Measurements from ENCODE around the gene ISG15.

ISG15 gene

DNA sequence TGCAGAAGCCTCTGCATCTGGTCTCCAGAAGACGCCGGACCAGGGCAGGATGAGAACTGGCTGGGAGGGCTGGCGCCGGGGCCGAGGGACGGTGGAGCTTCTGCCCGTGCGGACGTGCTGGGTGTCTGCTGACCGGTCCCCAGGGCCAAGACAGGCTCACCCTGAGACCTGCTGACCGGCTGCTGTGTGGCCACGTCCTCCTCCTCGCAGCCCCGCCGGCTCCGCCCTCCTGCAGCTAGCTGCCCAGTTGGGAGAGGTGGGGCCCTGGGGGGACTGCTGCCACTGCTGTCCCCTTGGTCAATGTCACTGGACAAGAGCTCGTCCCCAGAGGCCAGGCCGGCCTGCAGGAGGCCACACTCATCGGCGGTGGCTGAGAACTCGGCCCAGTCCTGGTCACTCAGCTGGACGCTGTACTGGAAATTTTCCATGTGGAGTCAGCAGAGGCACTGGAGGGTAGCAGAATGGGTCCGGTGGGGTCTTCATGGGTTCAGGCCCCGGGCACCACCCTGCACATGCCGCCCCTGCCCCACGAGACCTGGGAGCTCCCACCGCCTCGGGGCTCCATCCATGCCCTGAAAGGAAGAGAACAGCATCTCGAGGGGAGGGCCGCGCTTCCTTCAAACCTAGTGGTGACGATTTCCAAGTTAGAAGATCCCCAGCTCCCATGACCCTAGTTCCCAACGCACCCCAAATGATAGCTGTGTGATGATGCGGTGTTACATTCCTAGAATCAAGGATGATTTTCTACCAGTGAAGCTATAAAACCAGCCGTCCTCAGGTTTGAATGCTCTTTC lies 32.5 kb upstream of the ISG15 start:
- TF ChIP-seq, protein P1, sequence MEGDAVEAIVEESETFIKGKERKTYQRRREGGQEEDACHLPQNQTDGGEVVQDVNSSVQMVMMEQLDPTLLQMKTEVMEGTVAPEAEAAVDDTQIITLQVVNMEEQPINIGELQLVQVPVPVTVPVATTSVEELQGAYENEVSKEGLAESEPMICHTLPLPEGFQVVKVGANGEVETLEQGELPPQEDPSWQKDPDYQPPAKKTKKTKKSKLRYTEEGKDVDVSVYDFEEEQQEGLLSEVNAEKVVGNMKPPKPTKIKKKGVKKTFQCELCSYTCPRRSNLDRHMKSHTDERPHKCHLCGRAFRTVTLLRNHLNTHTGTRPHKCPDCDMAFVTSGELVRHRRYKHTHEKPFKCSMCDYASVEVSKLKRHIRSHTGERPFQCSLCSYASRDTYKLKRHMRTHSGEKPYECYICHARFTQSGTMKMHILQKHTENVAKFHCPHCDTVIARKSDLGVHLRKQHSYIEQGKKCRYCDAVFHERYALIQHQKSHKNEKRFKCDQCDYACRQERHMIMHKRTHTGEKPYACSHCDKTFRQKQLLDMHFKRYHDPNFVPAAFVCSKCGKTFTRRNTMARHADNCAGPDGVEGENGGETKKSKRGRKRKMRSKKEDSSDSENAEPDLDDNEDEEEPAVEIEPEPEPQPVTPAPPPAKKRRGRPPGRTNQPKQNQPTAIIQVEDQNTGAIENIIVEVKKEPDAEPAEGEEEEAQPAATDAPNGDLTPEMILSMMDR (IDR thresholded peaks at IDR 0.05; ENCODE audit: low read depth, low read length, missing control alignments): no peak
- H3K4me3 ChIP-seq (ENCODE audit: low read depth, low read length): no peak overlapping the region
- no peak for DNase-seq (ENCODE audit: low read depth)

DNA sequence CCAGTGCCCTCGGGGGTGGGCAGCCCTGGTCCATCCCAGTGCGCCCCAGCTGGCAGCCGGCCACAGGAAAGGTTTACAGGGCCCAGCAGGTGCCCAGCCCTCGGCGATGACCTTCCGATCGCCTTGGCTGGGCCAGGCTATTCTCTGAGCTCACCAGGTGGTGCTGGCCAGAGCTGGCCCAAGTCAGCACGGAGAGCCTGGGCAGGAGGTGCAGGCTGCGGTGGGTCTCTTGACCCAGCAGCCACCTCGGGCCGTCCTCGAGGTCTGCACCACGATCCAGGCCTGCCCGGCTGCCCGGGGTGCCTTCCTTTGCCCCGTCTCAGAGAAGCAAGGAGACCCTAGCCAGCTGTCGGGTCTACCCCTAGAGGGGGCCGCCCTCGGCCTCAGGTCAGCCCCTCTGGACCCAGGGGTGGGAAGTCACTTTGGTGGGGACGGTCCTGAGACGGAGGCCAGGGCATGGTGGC lies 31.8 kb upstream of the ISG15 start:
- no peak overlapping the region for H3K4me3 ChIP-seq (ENCODE audit: low read depth, low read length)
- TF ChIP-seq, protein P1 (IDR thresholded peaks at IDR 0.05; ENCODE audit: low read depth, low read length, missing control alignments): no peak
- no peak for DNase-seq (ENCODE audit: low read depth)

DNA sequence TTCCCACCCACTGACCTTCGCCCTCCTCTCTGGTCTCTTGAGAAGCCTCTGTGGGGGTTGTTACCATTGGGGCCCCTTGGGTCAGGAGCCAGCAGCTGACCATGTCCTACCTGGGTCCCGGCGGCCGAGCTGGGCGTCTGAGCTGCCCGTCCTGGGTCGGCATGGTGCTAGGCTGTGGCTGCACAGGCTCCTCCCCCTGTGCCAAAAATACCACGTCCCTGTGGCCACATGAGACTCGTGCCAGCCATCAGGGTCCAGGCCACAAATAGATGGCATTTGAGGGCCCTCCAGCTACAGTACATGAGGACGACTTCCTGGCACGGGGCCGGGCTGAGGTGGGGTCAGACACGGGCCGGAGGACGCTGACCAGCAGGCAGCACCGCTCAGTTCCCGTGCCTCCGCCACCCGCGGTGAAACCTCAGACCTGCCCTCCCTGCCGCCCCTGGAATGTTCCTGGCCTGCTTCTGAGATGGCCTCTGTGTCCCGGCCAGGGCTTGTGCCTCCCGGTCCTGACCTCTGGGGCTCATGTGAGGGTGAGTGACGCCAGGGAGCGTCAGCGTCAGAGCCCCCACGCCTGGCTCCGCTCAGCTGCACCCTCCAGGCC lies 31.2 kb upstream of the ISG15 start, which contains the start of gene PERM1:
PERM1 (minus strand) TSS at position 139 of the 604 bp plus-strand sequence. CDS start 1,064 bp downstream, outside the sequence.
- TF ChIP-seq, protein P1 (IDR thresholded peaks at IDR 0.05; ENCODE audit: low read depth, low read length, missing control alignments): no peak
- no peak for DNase-seq (ENCODE audit: low read depth)
- H3K4me3 ChIP-seq (ENCODE audit: low read depth, low read length): no peak within 1 kb of the TSS

DNA sequence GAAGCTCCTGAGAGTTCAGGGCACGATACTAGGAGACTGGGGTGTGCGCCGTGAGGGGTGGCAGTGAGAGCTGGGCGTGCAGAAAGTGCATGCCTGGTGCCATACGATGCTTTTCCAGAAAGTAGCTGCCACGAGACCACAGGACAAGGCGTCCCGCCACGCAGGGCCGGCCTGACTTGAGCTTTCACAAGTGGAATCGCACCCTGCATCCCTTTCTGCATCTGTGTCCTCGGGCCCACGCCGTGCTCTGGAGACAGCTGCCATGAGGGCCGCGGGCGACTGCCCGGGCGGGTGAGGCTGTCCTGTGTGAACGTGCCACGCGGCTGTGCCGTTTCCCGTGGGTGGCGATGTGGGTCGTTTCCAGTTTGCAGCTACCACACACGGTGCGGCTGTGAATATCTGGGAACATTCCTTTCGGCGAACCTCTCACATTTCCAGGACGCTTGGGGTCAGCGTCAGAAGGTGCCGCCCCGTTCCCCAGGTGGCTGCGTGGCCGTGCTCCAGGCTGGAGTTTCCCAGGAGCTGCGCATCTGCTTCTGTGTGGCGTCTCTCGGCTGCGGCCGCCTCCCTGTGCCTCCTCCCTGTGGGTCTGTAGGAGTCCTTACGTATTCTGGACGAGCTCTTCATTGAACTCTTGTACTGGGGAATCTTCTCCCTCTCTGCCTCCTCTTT lies 30.4 kb upstream of the ISG15 start:
- TF ChIP-seq, protein P1 (IDR thresholded peaks at IDR 0.05; ENCODE audit: low read depth, low read length, missing control alignments): no peak
- no peak overlapping the region for H3K4me3 ChIP-seq (ENCODE audit: low read depth, low read length)
- DNase-seq (ENCODE audit: low read depth): no peak

DNA sequence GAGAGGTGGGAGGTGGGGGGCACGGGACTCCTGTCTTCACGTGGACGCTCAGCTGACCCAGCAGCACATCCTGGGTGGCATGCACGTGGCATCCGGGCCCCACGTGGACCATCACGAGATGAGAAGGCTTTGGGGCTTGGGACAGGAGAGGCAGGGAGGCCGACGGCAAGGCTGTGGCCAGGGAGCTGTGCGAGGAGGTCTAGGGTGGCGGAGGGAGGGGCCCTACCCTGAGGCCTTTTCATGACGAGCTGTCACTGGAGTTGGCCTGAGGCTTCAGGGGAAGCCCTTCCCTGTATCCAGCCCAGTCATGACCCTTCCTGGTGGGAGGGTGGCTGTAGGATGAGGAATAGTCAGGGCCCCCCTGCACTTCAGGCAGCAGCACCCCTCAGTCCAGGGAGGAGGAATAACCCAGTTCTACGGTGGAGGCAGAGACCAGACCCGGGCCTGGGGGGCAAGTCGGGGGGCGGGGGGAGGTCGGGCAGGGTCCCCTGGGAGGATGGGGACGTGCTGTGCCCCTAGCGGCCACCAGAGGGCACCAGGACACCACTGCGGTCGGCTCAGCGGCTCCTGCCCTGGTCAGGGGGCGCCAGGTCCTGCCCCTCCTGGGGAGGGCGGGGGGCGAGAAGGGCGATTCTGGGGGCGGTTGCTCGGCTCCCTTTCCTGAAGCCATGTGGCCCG lies 29.4 kb upstream of the ISG15 start:
- TF ChIP-seq, protein P1 (IDR thresholded peaks at IDR 0.05; ENCODE audit: low read depth, low read length, missing control alignments): peak; percentile 86
- H3K4me3 ChIP-seq (ENCODE audit: low read depth, low read length): no peak overlapping the region
- DNase-seq (ENCODE audit: low read depth): no peak

DNA sequence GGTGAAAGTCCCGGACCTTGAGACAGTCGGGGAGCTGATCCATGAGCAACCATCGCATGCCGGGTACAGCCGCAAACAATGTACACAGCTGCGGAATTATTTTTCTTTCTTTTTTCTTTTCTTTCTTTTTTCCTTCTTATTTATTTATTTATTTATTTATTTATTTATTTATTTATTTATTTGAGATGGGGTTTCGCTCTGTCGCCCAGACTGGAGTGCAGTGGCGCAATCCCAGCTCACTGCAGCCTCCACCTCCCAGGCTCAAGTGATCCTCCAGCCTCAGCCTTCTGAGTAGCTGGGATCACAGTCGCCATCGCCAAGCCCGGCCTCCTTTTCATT lies 28.9 kb upstream of the ISG15 start:
- no peak overlapping the region for H3K4me3 ChIP-seq (ENCODE audit: low read depth, low read length)
- TF ChIP-seq, protein P1 (IDR thresholded peaks at IDR 0.05; ENCODE audit: low read depth, low read length, missing control alignments): no peak
- no peak for DNase-seq (ENCODE audit: low read depth)

Data from GM12864 (cell line).